ENCODE measurements around the gene KDSR. TPM values are rescaled to one million over a fixed set of nuclear protein-coding genes. Genes with fewer than 3 reads are reported as not detected.
A peak's percentile ranks its signal among the peaks of the same experiment; 100 is the strongest.

Gene KDSR
- total RNA-seq, 1 donor from 2014 or later, result 31.1 TPM

DNA sequence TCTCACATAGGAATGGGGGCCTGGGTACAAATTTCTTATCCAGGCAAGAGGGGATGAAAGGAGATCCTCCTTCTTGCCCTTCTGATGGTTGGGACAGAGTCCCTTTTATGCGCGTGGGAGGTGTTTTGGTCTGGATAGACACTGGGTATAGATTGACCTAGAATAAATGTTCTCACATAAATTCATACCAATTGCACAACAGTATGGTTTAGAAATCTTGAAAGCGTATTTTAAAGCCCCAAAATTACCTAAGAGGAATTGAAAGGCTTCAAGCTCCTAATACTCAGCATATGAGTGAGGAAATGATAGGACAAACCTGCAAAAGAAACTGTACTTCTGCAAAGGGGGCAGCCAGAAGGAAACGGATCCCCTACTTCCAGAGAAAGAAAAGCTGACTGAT lies 44.8 kb downstream of the KDSR start:
- Mint-ChIP-seq H3K27me3 (ENCODE audit: unreplicated experiment) (peaks cover 16% of the 10 kb centered on the region), H3K27ac (ENCODE audit: unreplicated experiment) (no peak overlapping the region)

GRCh38 chr18:63321291-63321690 lies 45.7 kb downstream of the KDSR start:
- peaks cover 18% of the 10 kb centered on the region for H3K9me3 Mint-ChIP-seq (ENCODE audit: unreplicated experiment)
- DNase-seq, result no peak
- peaks cover 8% of the 10 kb centered on the region for H3K4me1 Mint-ChIP-seq (ENCODE audit: low read depth, unreplicated experiment)
- no peak for TF ChIP-seq CTCF (IDR thresholded peaks at IDR 0.05; ENCODE audit: partially characterized antibody, unreplicated experiment)
- H3K27me3 Mint-ChIP-seq (ENCODE audit: unreplicated experiment), result peaks cover 16% of the 10 kb centered on the region
- H3K36me3 Mint-ChIP-seq (ENCODE audit: unreplicated experiment), result no peaks in the 10 kb centered on the region
- H3K4me3 Mint-ChIP-seq (ENCODE audit: unreplicated experiment), result peak overlapping the region; percentile 90
- peak overlapping the region; percentile 81 for H3K27ac Mint-ChIP-seq (ENCODE audit: unreplicated experiment)

More for the DNA sequence above, 44.8 kb downstream of the KDSR start:
- Mint-ChIP-seq H3K36me3 (ENCODE audit: unreplicated experiment) (no peaks in the 10 kb centered on the region), H3K4me3 (ENCODE audit: unreplicated experiment) (no peak overlapping the region), H3K9me3 (ENCODE audit: unreplicated experiment) (peaks cover 18% of the 10 kb centered on the region), H3K4me1 (ENCODE audit: low read depth, unreplicated experiment) (peaks cover 8% of the 10 kb centered on the region)
- DNase-seq, result no peak
- TF ChIP-seq CTCF (IDR thresholded peaks at IDR 0.05; ENCODE audit: partially characterized antibody, unreplicated experiment), result no peak

DNA sequence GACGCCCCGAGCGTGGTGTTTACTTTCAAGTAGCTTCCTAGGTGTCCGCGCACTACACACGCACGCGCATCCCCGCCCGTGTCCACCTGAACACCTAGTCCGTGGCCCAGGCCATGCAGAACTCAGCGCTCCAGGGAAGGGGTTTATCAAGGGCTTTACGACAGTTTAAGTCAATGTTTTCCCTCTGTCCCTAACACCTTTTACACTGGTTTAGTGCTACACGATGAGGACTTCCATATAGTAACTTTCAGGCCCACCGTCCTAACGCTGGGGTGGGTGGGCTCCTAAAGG lies 46.1 kb downstream of the KDSR start:
- Mint-ChIP-seq H3K9me3 (ENCODE audit: unreplicated experiment) (peaks cover 18% of the 10 kb centered on the region), H3K4me3 (ENCODE audit: unreplicated experiment) (peak overlapping the region; percentile 90), H3K27me3 (ENCODE audit: unreplicated experiment) (peaks cover 16% of the 10 kb centered on the region), H3K27ac (ENCODE audit: unreplicated experiment) (peak overlapping the region; percentile 81), H3K36me3 (ENCODE audit: unreplicated experiment) (no peaks in the 10 kb centered on the region), H3K4me1 (ENCODE audit: low read depth, unreplicated experiment) (peaks cover 8% of the 10 kb centered on the region)
- TF ChIP-seq CTCF (IDR thresholded peaks at IDR 0.05; ENCODE audit: partially characterized antibody, unreplicated experiment), result no peak
- DNase-seq, result no peak

DNA sequence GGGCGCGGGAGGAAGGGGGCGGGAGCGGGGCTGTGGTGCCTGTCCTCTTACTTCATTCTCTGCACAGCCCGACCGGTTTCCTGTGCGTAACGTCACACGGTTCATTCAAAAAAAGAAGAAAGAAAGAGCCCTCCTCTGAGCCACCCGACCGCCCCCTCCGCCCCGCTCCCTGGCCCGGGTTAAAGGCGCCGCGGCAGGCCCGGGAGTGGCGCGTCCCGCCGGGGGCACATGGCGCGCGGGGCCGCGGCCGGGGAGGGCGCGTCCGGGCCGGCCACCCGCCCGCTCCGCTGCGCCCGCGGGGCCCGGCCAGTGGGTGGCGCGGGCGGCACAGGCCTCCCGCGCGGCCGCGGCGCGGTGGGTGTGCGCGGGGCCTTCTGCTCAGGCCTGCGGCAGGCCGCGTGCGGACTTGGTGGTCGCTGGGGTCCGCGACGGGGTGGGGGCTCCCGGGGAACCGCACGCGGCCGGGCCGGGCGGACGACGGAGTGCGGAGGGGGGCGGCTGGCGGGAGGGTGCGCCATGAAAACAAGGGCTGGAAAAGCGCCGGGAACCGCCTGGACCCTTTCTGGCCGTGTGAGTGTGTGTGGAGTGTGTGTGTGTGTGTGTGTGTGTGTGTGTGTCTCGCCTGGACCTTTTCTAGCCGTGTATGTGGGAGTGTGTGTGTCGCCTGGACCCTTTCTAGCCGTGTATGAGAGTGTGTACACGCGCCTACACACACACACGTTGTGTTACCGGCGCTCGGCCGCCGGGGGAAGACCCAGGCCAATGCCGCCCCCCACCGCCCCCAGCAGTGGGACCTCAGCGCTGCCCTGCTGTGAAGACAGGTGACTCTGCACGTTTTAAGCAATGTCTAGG lies 46.7 kb downstream of the KDSR start:
- H3K36me3 Mint-ChIP-seq (ENCODE audit: unreplicated experiment), result no peaks in the 10 kb centered on the region
- peaks cover 18% of the 10 kb centered on the region for H3K9me3 Mint-ChIP-seq (ENCODE audit: unreplicated experiment)
- peak; percentile 73 for DNase-seq
- H3K27me3 Mint-ChIP-seq (ENCODE audit: unreplicated experiment), result peaks cover 16% of the 10 kb centered on the region
- no peak for TF ChIP-seq CTCF (IDR thresholded peaks at IDR 0.05; ENCODE audit: partially characterized antibody, unreplicated experiment)
- peaks cover 8% of the 10 kb centered on the region for H3K4me1 Mint-ChIP-seq (ENCODE audit: low read depth, unreplicated experiment)
- H3K27ac Mint-ChIP-seq (ENCODE audit: unreplicated experiment), result peak overlapping the region; percentile 81
- peak overlapping the region; percentile 90 for H3K4me3 Mint-ChIP-seq (ENCODE audit: unreplicated experiment)

DNA sequence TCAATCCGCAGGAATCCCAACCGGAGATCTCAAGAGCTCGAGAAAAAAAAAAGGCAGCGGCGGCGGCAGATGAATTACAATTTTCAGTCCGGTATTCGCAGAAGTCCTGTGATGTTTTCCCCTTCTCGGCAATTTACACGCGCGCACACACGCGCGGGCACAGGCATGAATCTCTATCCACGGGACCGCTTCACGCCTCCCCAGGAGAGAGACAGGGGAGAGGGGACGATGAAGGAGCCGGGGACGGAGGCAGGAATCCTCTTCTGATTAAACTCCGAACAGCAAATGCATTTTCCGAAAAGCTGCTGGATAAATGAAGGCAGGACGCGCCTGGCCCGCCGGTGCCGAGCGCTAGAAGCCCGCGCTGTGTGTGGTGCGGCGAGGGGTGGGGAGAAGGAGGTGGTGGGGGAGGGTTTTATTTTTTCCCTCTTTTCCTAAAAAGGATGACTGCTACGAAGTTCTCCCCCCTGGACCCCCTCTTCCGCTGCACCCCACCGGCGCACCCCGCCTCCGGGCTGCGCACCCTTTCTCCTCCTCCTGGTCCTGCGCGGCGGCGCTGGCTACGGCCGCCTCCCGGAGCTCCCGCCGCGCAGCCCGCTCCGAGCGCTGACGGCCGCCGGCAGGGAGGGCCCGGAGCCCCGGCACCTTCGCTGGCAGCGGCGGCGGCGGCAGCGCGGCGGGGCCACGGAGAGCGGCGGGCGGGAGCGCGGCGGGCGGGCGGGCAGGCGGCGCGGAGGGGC lies 47.5 kb downstream of the KDSR start, which contains the start of gene BCL2:
TSS of gene BCL2 (minus strand) at position 387 of the 740 bp plus-strand sequence.
- Mint-ChIP-seq H3K9me3 (ENCODE audit: unreplicated experiment) (peaks cover 18% of the 10 kb centered on the region), H3K4me3 (ENCODE audit: unreplicated experiment) (peak within 1 kb of the TSS; percentile 95), H3K36me3 (ENCODE audit: unreplicated experiment) (no peaks in the 10 kb centered on the region), H3K27me3 (ENCODE audit: unreplicated experiment) (peaks cover 16% of the 10 kb centered on the region), H3K4me1 (ENCODE audit: low read depth, unreplicated experiment) (peaks cover 12% of the 10 kb centered on the region), H3K27ac (ENCODE audit: unreplicated experiment) (peak within 1 kb of the TSS; percentile 81)
- no peak for TF ChIP-seq CTCF (IDR thresholded peaks at IDR 0.05; ENCODE audit: partially characterized antibody, unreplicated experiment)
- peak; percentile 57 for DNase-seq
